Ascending aorta (tissue), 2 donors: ENCODE results near the gene DNASE2B. TPM values are rescaled to one million over a fixed set of nuclear protein-coding genes. Genes with fewer than 3 reads are reported as not detected.
"Not testable (repeated sequence)": the region's sequence is repeated elsewhere in the genome, so short reads cannot be mapped to it uniquely, and the experiment has no call there.

Source experiments
- DNase-seq, 2 donors: peaks; one replicate each; pipeline ENCODE4 v3.0.0-alpha.2; 2019; ENCODE audit warnings: low spot score in 2 of 2
- H3K27ac ChIP-seq, 2 donors: fragments of 200-600 bp; sonication (generic); one replicate each; pipeline ENCODE4 v1.5.1; 2016 to 2017; ENCODE audit warnings: mild to moderate bottlenecking in 1 of 2
- H3K27me3 ChIP-seq: fragments of 200-600 bp; sonication (generic); one replicate; pipeline ENCODE4 v1.5.1; 2017
- H3K36me3 ChIP-seq, 2 donors: fragments of 200-600 bp; sonication (generic); one replicate each; pipeline ENCODE4 v1.5.1; 2016
- H3K4me1 ChIP-seq, 2 donors: fragments of 200-600 bp; sonication (generic); one replicate each; pipeline ENCODE4 v1.5.1; 2016 to 2017; ENCODE audit warnings: mild to moderate bottlenecking in 1 of 2
- H3K4me3 ChIP-seq, 2 donors: fragments of 200-600 bp; sonication (generic); one replicate each; pipeline ENCODE4 v1.5.1; 2016 to 2017; ENCODE audit warnings: mild to moderate bottlenecking in 1 of 2
- H3K9me3 ChIP-seq, 2 donors: fragments of 200-600 bp; sonication (generic); one replicate each; pipeline ENCODE4 v1.5.1; 2016
- CTCF ChIP-seq, 3 experiments: fragments of 200-600 bp in 2 of 3; fragments of 450-650 bp in 1 of 3; sonication (generic) in 2 of 3; IDR thresholded peaks; one replicate each; pipeline ENCODE4 v1.5.1; 2016 to 2019; ENCODE audit warnings: antibody characterized with exemption in 3 of 3, mild to moderate bottlenecking in 1 of 3, moderate library complexity in 1 of 3
- intact Hi-C: fragments of 100-400 bp; cut with DNase I; formaldehyde crosslinking; loops from one replicate; pipeline ENCODE4 v1.15.1; 2023
- total RNA-seq: library from RNA; depleted of rRNA; stranded (reverse); fragments of >200 nt; gene quantifications from one replicate; pipeline ENCODE4 v1.1.0, GENCODE V29; 2016

DNASE2B gene
- total RNA-seq, 1 donor from 2014 or later, result not detected

GRCh38 chr1:84436876-84437655 is 38.8 kb downstream of the DNASE2B start:
- intact Hi-C loops, result loop anchor here (10.0 kb wide), 2 partner anchors 318 to 502 kb away; no protein-coding TSS in a partner anchor
- Histone ChIP-seq H3K27ac (no peak overlapping the region), H3K4me3 (no peak overlapping the region), H3K36me3 (no peaks in the 10 kb centered on the region), H3K4me1 (no peaks in the 10 kb centered on the region), H3K27me3 (no peaks in the 10 kb centered on the region), H3K9me3 (no peaks in the 10 kb centered on the region)
- DNase-seq, result no peak
- no peak for TF ChIP-seq CTCF (IDR thresholded peaks at IDR 0.05)

GRCh38 chr1:84442256-84442655 is 44.0 kb downstream of the DNASE2B start:
- peak; percentile 22 to 56 (median 51) for TF ChIP-seq CTCF (IDR thresholded peaks at IDR 0.05)
- Histone ChIP-seq H3K36me3 (no peaks in the 10 kb centered on the region), H3K27ac (no peak overlapping the region), H3K4me1 (no peaks in the 10 kb centered on the region), H3K27me3 (no peaks in the 10 kb centered on the region), H3K4me3 (no peak overlapping the region), H3K9me3 (no peaks in the 10 kb centered on the region)
- intact Hi-C loops, result loop anchor here (1.0 to 5.0 kb wide), 3 partner anchors 162 to 495 kb away; no protein-coding TSS in a partner anchor
- no peak for DNase-seq

DNA sequence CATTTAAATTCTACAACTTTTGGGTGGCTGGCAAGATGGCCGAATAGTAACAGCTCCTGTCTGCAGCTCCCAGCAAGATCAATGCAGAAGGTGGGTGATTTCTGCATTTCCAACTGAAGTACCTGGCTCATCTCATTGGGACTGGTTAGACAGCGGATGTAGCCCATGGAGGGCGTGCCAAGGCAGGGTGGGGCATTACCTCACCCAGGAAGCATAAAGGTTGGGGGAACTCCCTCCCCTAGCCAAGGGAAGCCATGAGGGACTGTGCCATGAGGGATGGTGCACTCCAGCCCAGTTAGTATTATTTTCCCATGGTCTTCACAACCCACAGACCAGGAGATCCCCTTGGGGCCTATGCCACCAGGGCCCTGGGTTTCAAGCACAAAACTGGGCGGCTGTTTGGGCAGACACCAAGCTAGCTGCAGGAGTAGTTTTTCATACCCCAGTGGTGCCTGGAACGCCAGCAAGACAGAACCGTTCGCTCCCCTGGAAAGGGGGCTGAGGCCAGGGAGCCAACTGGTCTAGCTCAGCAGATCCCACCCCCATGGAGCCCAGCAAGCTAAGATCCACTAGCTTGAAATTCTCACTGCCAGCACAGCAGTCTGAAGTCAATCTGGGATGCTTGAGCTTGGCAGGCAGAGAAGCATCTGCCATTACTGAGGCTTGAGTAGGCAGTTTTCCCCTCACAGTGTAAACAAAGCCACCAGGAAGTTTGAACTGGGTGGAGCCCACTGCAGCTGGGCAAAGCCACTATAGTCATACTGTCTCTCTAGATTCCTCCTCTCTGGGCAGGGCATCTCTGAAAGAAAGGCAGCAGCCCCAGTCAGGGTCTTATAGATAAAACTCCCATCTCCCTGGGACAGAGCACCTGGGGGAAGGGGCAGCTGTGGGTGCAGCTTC is 44.7 kb downstream of the DNASE2B start:
- DNase-seq, H3K27ac ChIP-seq, H3K4me3 ChIP-seq, H3K9me3 ChIP-seq, H3K27me3 ChIP-seq, H3K4me1 ChIP-seq, H3K36me3 ChIP-seq: not testable (repeated sequence)
- intact Hi-C loops, result loop anchor here (1.0 to 5.0 kb wide), 3 partner anchors 161 to 494 kb away; no protein-coding TSS in a partner anchor

DNA sequence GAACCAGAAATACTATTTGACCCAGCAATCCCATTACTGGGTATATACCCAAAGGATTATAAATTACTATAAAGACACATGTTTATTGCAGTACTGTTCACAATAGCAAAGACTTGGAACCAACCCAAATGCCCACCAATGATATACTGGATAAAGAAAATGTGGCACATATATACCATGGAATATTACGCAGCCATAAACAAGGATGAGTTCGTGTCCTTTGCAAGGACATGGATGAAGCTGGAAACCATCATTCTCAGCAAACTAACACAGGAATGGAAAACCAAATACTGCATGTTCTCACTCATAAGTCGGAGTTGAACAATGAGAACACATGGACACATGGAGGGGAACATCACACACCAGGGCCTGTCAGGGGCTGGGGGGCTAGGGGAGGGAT is 50.4 kb downstream of the DNASE2B start:
- H3K36me3 ChIP-seq, H3K27ac ChIP-seq, H3K27me3 ChIP-seq, H3K9me3 ChIP-seq, H3K4me3 ChIP-seq, intact Hi-C loops, DNase-seq, H3K4me1 ChIP-seq: not testable (repeated sequence)

- Histone ChIP-seq H3K27me3 (no peaks in the 10 kb centered on the region), H3K36me3 (no peaks in the 10 kb centered on the region), H3K27ac (no peak overlapping the region), H3K4me3 (no peak overlapping the region), H3K9me3 (no peaks in the 10 kb centered on the region), H3K4me1 (no peaks in the 10 kb centered on the region)
- intact Hi-C loops, result no loop called here
- no peak for DNase-seq
- TF ChIP-seq CTCF (IDR thresholded peaks at IDR 0.05), result no peak
Observed at GRCh38 chr1:84450910-84451309, 52.6 kb downstream of the DNASE2B start.

DNA sequence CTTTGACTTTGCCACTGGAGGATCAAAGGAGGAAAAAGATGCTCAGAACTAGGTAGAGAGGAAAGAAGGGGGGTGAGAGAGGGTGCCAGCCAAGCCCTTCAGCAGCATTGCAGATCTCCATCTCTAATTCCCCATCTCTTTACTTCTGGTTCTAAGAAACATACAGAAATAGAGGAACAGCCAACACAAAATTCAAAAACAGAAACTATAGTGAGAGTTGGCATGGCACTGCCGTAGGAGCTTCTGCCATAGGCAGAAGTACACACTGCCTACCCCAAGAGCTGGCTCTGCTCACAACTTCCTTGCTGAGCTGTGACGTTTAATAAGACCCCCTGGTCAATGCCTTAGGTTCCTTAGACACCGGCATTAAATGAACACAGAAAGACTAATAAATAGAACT is 54.2 kb downstream of the DNASE2B start:
- intact Hi-C loops, result no loop called here

More for the DNA sequence above, 54.2 kb downstream of the DNASE2B start:
- no peak overlapping the region for H3K4me3 ChIP-seq
- no peaks in the 10 kb centered on the region for H3K36me3 ChIP-seq
- H3K27ac ChIP-seq, result no peak overlapping the region
- H3K27me3 ChIP-seq, result no peaks in the 10 kb centered on the region
- no peaks in the 10 kb centered on the region for H3K9me3 ChIP-seq
- no peak for TF ChIP-seq CTCF (IDR thresholded peaks at IDR 0.05)
- DNase-seq, result no peak
- H3K4me1 ChIP-seq, result no peaks in the 10 kb centered on the region
